ENCODE measurements around the gene ZDHHC12.
A peak's percentile ranks its signal among the peaks of the same experiment; 100 is the strongest.

Gene ZDHHC12

DNA sequence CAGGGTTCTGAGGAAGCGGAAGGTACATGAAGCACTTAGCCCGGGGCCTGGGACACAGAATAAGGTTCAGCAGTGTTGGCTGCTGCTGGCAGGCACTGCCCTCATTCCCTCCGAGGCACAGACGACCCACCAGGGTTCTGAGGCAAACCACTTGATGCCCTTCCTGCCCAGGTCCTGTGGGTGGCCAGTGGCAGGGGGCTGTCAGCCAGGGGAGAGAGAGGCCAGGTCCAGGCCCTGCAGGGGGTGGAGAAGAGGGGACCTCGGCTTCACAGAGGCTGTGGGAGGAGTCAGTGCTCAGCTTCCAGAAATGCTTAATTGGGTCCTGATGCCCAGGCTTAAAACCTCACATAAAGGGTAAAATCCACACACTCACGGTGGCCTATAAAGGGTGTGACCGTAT is 4.4 kb upstream of the ZDHHC12 start:
- H3K9me3 ChIP-seq (ENCODE audit: insufficient read depth, low read depth, low read length): no peaks in the 10 kb centered on the region
- H3K9ac ChIP-seq (ENCODE audit: low read depth, low read length): no peak overlapping the region
- H3K4me1 ChIP-seq (ENCODE audit: insufficient read depth, low read length): no peaks in the 10 kb centered on the region
- H3K27me3 ChIP-seq (ENCODE audit: insufficient read depth, low read length): no peaks in the 10 kb centered on the region
- no peak overlapping the region for H3K4me3 ChIP-seq (ENCODE audit: low read length)
- no peak overlapping the region for H3K27ac ChIP-seq (ENCODE audit: low read length)
- H3K36me3 ChIP-seq (ENCODE audit: insufficient read depth, low read depth, low read length): 0 out of 2 replicates have a peak, but pooled peaks cover 6% of the 10 kb centered on the region

DNA sequence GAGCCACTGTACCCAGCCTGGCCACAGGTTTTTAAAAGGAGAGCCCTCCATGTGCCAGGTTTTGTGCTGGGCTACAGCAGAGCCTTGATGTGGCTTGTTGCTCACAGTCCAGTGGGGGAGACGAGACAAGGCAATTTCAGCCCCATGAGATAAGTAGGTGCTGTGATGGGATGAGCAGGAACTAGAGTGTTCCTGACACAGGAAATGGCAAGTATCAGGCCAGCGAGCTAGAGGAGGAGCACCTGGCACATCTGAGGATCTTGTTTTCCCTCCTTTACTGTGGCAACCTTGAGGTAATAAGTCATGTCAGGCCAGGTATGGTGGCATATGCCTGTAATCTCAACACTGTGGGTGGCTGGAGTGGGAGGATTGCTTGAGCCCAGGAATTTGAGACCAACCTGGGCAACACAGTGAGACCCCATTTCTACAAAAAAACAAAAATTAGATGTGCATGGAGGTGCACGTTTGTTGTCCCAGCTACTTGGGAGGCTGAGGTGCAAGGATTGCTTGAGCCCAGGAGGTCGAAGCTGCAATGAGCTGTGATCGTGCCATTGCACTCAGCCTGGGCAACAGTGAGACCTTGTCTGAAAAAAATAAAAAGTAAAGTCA is 3.8 kb upstream of the ZDHHC12 start:
- H3K27me3 ChIP-seq (ENCODE audit: insufficient read depth, low read length): no peaks in the 10 kb centered on the region
- 0 out of 2 replicates have a peak, but pooled peaks cover 3% of the 10 kb centered on the region for H3K36me3 ChIP-seq (ENCODE audit: insufficient read depth, low read depth, low read length)
- H3K4me3 ChIP-seq (ENCODE audit: low read length): no peak overlapping the region
- no peak overlapping the region for H3K9ac ChIP-seq (ENCODE audit: low read depth, low read length)
- H3K27ac ChIP-seq (ENCODE audit: low read length): no peak overlapping the region
- H3K4me1 ChIP-seq (ENCODE audit: insufficient read depth, low read length): no peaks in the 10 kb centered on the region
- no peaks in the 10 kb centered on the region for H3K9me3 ChIP-seq (ENCODE audit: insufficient read depth, low read depth, low read length)

DNA sequence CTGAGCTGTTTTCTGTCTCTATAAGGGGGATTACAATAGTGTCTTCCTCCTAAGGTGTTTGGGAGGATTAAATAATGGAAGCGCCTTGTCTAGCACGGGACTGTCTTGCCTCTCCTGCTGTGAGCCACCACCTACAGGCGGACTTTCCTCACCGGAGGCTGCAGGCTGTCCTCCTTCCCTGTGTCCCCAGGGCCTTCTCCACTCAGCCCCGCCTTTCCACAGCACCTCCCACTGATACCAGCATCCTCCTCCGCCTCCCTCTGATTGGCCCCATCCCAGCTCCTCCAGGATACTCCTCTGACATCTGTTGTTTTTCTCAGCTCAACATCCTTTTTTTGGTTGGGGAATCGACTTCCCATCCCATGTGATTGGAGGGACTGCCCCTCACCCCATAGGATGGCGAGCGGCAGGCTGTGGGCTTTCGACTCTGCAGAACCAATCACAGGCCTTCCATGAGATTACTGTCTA is 851 bp upstream of the ZDHHC12 start:
- H3K9ac ChIP-seq (ENCODE audit: low read depth, low read length): peak overlapping the region; percentile 56; the same call in 1 of the 2 replicates
- H3K9me3 ChIP-seq (ENCODE audit: insufficient read depth, low read depth, low read length): no peaks in the 10 kb centered on the region
- peaks cover 10% of the 10 kb centered on the region for H3K36me3 ChIP-seq (ENCODE audit: insufficient read depth, low read depth, low read length)
- no peaks in the 10 kb centered on the region for H3K27me3 ChIP-seq (ENCODE audit: insufficient read depth, low read length)
- H3K4me3 ChIP-seq (ENCODE audit: low read length): peak overlapping the region; percentile 98
- H3K4me1 ChIP-seq (ENCODE audit: insufficient read depth, low read length): no peaks in the 10 kb centered on the region
- H3K27ac ChIP-seq (ENCODE audit: low read length): peak overlapping the region; percentile 35

- Histone ChIP-seq H3K4me1 (ENCODE audit: insufficient read depth, low read length) (no peaks in the 10 kb centered on the region), H3K36me3 (ENCODE audit: insufficient read depth, low read depth, low read length) (peaks cover 13% of the 10 kb centered on the region), H3K4me3 (ENCODE audit: low read length) (peak overlapping the region; percentile 98), H3K9me3 (ENCODE audit: insufficient read depth, low read depth, low read length) (no peaks in the 10 kb centered on the region), H3K27ac (ENCODE audit: low read length) (peak overlapping the region; percentile 10), H3K9ac (ENCODE audit: low read depth, low read length) (peak overlapping the region; percentile 84), H3K27me3 (ENCODE audit: insufficient read depth, low read length) (no peaks in the 10 kb centered on the region)
Measured at GRCh38 chr9:128723352-128723865, 518 bp downstream of the ZDHHC12 start.

DNA sequence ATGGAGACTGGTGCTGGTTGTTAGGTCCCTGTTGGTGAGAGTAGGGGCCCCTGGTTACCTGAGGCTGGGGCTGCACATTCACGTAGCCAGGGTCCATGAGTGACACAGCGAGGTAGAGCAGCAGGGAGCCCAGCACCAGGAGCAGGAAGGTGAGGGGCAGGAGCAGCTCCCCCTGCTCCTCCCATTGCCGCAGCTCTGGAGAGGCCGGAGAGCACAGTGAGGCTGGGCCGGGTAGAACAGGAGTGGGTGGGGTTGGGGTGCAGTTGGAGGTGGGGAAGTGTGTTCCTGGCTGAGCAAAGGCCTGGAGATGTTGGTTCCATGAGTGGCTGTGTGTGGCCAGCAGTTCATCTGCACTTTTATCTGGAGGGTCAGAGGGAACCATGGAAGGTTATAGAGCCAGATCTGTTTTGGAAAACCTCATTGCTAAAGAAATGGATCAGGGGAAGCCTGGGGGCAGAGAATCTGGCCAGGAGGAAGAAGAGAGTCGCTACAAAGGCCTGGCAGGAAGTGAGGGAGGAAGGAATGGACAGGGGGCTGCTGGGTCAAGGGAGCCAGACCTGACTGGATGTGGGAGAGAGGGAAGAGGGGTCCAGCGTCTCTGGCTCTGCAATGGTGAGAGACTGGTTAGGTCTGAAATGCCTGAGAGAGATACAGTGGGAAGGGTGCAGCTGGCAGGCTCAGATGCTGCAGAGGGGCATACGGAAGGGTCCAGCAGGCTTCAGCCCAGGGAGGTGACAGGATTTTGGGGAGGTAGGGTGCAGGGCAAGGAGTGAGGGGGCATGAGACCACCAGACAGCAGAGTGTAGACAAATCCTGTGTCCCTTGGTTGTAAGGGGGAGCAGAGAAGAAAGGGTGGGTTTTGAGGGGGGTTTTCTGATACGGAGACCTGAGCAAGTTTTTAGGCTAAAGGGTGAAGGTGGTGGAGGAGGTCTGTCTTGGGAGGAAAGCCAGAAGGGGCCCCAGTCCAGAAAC is 1.3 kb downstream of the ZDHHC12 start:
- H3K36me3 ChIP-seq (ENCODE audit: insufficient read depth, low read depth, low read length): peaks cover 13% of the 10 kb centered on the region
- peak overlapping the region; percentile 84; the same call in 1 of the 2 replicates for H3K9ac ChIP-seq (ENCODE audit: low read depth, low read length)
- H3K27me3 ChIP-seq (ENCODE audit: insufficient read depth, low read length): no peaks in the 10 kb centered on the region
- H3K27ac ChIP-seq (ENCODE audit: low read length): no peak overlapping the region
- H3K4me3 ChIP-seq (ENCODE audit: low read length): peak overlapping the region; percentile 98; the same call in 1 of the 2 replicates
- H3K9me3 ChIP-seq (ENCODE audit: insufficient read depth, low read depth, low read length): no peaks in the 10 kb centered on the region
- H3K4me1 ChIP-seq (ENCODE audit: insufficient read depth, low read length): no peaks in the 10 kb centered on the region

- Histone ChIP-seq H3K27me3 (ENCODE audit: insufficient read depth, low read length) (no peaks in the 10 kb centered on the region), H3K27ac (ENCODE audit: low read length) (no peak overlapping the region), H3K4me1 (ENCODE audit: insufficient read depth, low read length) (no peaks in the 10 kb centered on the region), H3K9ac (ENCODE audit: low read depth, low read length) (no peak overlapping the region), H3K36me3 (ENCODE audit: insufficient read depth, low read depth, low read length) (peaks cover 13% of the 10 kb centered on the region), H3K4me3 (ENCODE audit: low read length) (no peak overlapping the region), H3K9me3 (ENCODE audit: insufficient read depth, low read depth, low read length) (no peaks in the 10 kb centered on the region)
Measured at GRCh38 chr9:128721487-128722010, 2.4 kb downstream of the ZDHHC12 start.

DNA sequence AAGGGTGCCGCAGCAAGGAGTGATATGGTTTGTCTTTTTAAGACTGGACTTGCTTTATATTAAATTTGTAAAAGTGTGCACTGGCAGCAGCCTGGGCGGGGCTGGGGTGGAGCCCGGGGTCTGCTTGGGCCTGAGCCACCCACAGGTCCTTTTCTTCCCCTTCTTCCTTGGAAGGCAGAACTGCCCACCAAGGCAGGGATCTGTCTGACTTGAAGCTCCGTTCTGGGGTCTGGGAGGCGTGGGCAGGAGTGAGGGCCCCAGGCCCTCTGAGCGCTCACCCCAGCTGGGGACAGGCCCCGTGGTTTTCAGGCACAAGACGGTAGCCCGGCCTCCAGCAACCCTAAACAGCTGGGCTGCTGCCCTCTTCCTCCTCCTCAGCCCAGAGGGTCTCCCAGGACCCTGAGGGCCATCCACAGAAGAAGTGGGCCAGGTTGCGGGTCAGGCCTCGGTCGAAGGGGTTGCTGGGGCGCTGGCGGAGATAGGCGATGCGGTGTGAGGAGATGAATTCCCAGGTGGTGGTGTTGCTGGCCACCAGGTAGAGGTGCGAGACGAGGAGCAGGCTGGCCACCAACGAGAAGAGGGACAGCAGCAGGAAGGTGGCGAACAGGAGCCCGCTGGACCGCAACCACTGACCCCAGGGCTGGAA is 3.0 kb downstream of the ZDHHC12 start:
- H3K36me3 ChIP-seq (ENCODE audit: insufficient read depth, low read depth, low read length): peaks cover 13% of the 10 kb centered on the region
- no peaks in the 10 kb centered on the region for H3K4me1 ChIP-seq (ENCODE audit: insufficient read depth, low read length)

GRCh38 chr9:128719919-128720605 is 3.9 kb downstream of the ZDHHC12 start:
- Histone ChIP-seq H3K9ac (ENCODE audit: low read depth, low read length) (no peak overlapping the region), H3K36me3 (ENCODE audit: insufficient read depth, low read depth, low read length) (peaks cover 13% of the 10 kb centered on the region), H3K9me3 (ENCODE audit: insufficient read depth, low read depth, low read length) (no peaks in the 10 kb centered on the region), H3K4me3 (ENCODE audit: low read length) (no peak overlapping the region), H3K4me1 (ENCODE audit: insufficient read depth, low read length) (no peaks in the 10 kb centered on the region), H3K27ac (ENCODE audit: low read length) (no peak overlapping the region), H3K27me3 (ENCODE audit: insufficient read depth, low read length) (no peaks in the 10 kb centered on the region)

More for the DNA sequence above, 3.0 kb downstream of the ZDHHC12 start:
- no peak overlapping the region for H3K4me3 ChIP-seq (ENCODE audit: low read length)
- H3K27me3 ChIP-seq (ENCODE audit: insufficient read depth, low read length): no peaks in the 10 kb centered on the region
- H3K9ac ChIP-seq (ENCODE audit: low read depth, low read length): no peak overlapping the region
- no peak overlapping the region for H3K27ac ChIP-seq (ENCODE audit: low read length)
- H3K9me3 ChIP-seq (ENCODE audit: insufficient read depth, low read depth, low read length): no peaks in the 10 kb centered on the region

DNA sequence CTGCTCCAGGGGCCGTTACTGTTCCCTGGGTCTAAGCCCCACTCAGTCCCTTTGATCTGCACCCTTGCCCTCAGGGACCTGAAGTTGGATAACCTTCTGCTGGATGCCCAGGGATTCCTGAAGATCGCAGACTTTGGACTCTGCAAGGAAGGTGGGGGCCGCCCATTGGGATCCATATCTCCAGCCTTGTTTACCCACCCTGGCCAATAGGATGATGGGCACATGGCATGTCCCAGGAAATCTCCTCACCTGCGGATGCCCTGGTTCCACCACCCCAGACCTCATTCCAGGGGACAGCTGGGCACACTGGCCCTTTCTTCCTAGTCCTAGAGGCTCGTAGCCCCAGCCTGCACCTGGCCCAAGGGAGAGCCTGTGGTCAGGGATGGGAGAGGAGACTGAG is 5.5 kb downstream of the ZDHHC12 start:
- peaks cover 13% of the 10 kb centered on the region for H3K36me3 ChIP-seq (ENCODE audit: insufficient read depth, low read depth, low read length)
- no peak overlapping the region for H3K9ac ChIP-seq (ENCODE audit: low read depth, low read length)
- H3K27ac ChIP-seq (ENCODE audit: low read length): no peak overlapping the region
- H3K27me3 ChIP-seq (ENCODE audit: insufficient read depth, low read length): no peaks in the 10 kb centered on the region
- no peak overlapping the region for H3K4me3 ChIP-seq (ENCODE audit: low read length)
- H3K4me1 ChIP-seq (ENCODE audit: insufficient read depth, low read length): no peaks in the 10 kb centered on the region
- H3K9me3 ChIP-seq (ENCODE audit: insufficient read depth, low read depth, low read length): no peaks in the 10 kb centered on the region

DNA sequence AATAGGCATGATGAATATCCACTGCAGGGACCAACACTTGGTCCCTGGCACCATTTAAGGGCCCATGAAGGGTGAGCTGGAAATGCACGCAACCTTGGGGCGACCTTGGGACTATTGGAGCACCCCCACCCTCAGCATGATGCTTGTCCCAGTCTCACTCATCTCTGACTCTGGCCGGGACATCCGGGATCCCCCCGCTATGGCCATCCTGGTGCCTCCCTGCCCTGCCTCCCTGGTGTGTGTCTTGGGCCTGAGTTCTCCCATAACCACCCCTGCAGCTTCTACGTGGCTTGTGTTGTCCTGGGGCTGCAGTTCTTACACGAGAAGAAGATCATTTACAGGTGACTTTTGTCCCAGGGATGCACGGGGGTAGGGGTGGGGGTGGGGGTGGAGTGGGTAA is 5.9 kb downstream of the ZDHHC12 start:
- Histone ChIP-seq H3K27me3 (ENCODE audit: insufficient read depth, low read length) (no peaks in the 10 kb centered on the region), H3K4me1 (ENCODE audit: insufficient read depth, low read length) (no peaks in the 10 kb centered on the region), H3K27ac (ENCODE audit: low read length) (no peak overlapping the region), H3K9me3 (ENCODE audit: insufficient read depth, low read depth, low read length) (no peaks in the 10 kb centered on the region), H3K4me3 (ENCODE audit: low read length) (no peak overlapping the region), H3K36me3 (ENCODE audit: insufficient read depth, low read depth, low read length) (peaks cover 13% of the 10 kb centered on the region), H3K9ac (ENCODE audit: low read depth, low read length) (no peak overlapping the region)

Measured in iPS-20b (cell line).